ENCODE data around the gene PCBP3. TPM values are rescaled to one million over a fixed set of nuclear protein-coding genes. Genes with fewer than 3 reads are reported as not detected.

Gene PCBP3
- total RNA-seq, 2 experiments from 2014 or later = 3.4 to 3.8 TPM

- Mint-ChIP-seq H3K27me3 (no peaks in the 10 kb centered on the region), H3K9me3 (no peaks in the 10 kb centered on the region), H3K36me3 (ENCODE audit: low read depth) (no peaks in the 10 kb centered on the region), H3K27ac (no peak overlapping the region), H3K4me3 (no peak overlapping the region), H3K4me1 (ENCODE audit: low read depth) (no peaks in the 10 kb centered on the region)
- H3K9me3 ChIP-seq (ENCODE audit: control insufficient read depth in 1 of 2, insufficient read depth in 1 of 2, low read length in 2 of 2) = peaks cover 0 to 4% of the 10 kb centered on the region in 2 experiments
- intact Hi-C loops (cut with DNase I, micrococcal nuclease) = no loop called here
- POLR2A ChIA-PET = no interaction called here
- no peaks in the 10 kb centered on the region for H3K27me3 ChIP-seq (ENCODE audit: control insufficient read depth in 1 of 2, insufficient read depth in 2 of 2, low read length in 2 of 2)
- no peaks in the 10 kb centered on the region for H3K4me1 ChIP-seq (ENCODE audit: insufficient read depth, low read length)
- no peak for TF ChIP-seq CTCF (IDR thresholded peaks at IDR 0.05)
- no peak overlapping the region for H3K27ac ChIP-seq (ENCODE audit: low read depth in 1 of 2, low read length in 2 of 2)
- CTCF ChIA-PET = no interaction called here
- H3K36me3 ChIP-seq (ENCODE audit: insufficient read depth, low read length) = no peaks in the 10 kb centered on the region
- H3K4me3 ChIP-seq (ENCODE audit: low read length) = no peak overlapping the region
- ATAC-seq (ENCODE audit: poor library complexity) = no peak
- DNase-seq = peak in 1 of 14 experiments; percentile 3
Observed at GRCh38 chr21:45803618-45804340, 160.3 kb downstream of the PCBP3 start.

DNA sequence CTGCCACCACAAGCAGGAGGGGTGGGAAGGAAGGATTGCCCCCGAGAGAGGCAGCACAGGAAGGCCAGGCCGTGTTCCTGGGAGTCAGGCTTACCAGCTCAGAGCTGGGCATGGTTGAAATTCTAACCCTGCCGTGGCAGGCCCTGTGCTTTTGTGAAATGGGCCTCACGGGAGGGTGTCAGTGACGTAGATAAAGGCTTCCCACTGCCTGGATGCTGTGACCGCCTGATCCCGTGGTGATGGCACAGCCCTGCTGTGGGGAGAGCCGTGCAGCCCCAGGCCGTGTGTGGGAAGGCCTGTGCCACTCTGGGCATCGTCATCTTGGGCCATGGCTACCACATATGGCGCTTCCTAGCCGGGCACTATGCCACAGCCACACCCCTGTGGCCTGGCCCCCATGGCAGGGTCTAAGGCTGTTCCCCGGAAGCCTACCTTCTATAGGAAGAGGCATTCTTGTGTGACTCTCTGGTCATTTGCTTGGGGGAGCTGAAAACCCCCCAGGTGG is 161.3 kb downstream of the PCBP3 start:
- DNase-seq (peak in 1 of 14 experiments; percentile 6), ATAC-seq (ENCODE audit: poor library complexity) (no peak)
- H3K27ac ChIP-seq (ENCODE audit: low read depth in 1 of 2, low read length in 2 of 2) = no peak overlapping the region
- Mint-ChIP-seq H3K4me3 (no peak overlapping the region), H3K27ac (no peak overlapping the region), H3K4me1 (ENCODE audit: low read depth) (no peaks in the 10 kb centered on the region), H3K36me3 (ENCODE audit: low read depth) (no peaks in the 10 kb centered on the region), H3K9me3 (no peaks in the 10 kb centered on the region), H3K27me3 (no peaks in the 10 kb centered on the region)
- ChIA-PET CTCF (no interaction called here), POLR2A (no interaction called here)
- H3K4me1 ChIP-seq (ENCODE audit: insufficient read depth, low read length) = no peaks in the 10 kb centered on the region
- peaks cover 0 to 4% of the 10 kb centered on the region in 2 experiments for H3K9me3 ChIP-seq (ENCODE audit: control insufficient read depth in 1 of 2, insufficient read depth in 1 of 2, low read length in 2 of 2)
- H3K27me3 ChIP-seq (ENCODE audit: control insufficient read depth in 1 of 2, insufficient read depth in 2 of 2, low read length in 2 of 2) = no peaks in the 10 kb centered on the region
- H3K4me3 ChIP-seq (ENCODE audit: low read length) = no peak overlapping the region
- no peak for TF ChIP-seq CTCF (IDR thresholded peaks at IDR 0.05)
- intact Hi-C loops (cut with DNase I, micrococcal nuclease) = no loop called here
- no peaks in the 10 kb centered on the region for H3K36me3 ChIP-seq (ENCODE audit: insufficient read depth, low read length)

DNA sequence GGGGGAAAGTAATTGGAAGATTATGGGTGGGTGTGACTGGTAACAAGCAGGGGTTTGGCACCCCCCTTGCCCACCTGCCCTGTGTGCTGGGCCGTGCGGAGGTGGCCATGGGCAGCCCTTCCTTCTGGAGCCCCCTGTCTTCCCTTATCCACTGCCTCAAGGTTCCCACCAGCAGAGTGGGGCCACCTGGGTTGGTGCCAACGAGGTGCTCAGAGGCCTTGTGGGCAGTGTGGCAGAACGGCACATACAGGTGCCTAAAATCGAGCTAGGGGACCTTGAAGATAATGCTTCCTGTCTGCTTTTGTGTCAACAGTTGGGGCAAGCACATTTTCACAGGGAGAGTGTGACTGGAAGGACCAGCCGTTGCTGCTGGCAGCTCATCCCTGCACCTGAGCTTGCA is 161.8 kb downstream of the PCBP3 start:
- no peak overlapping the region for H3K4me3 Mint-ChIP-seq
- H3K4me1 Mint-ChIP-seq (ENCODE audit: low read depth) = no peaks in the 10 kb centered on the region
- intact Hi-C loops (cut with DNase I, micrococcal nuclease) = no loop called here
- no peak overlapping the region for H3K27ac Mint-ChIP-seq
- no peaks in the 10 kb centered on the region for H3K27me3 ChIP-seq (ENCODE audit: control insufficient read depth in 1 of 2, insufficient read depth in 2 of 2, low read length in 2 of 2)
- H3K9me3 ChIP-seq (ENCODE audit: control insufficient read depth in 1 of 2, insufficient read depth in 1 of 2, low read length in 2 of 2) = peaks cover 0 to 4% of the 10 kb centered on the region in 2 experiments
- CTCF ChIA-PET = no interaction called here
- DNase-seq (no peak), ATAC-seq (ENCODE audit: poor library complexity) (no peak)
- H3K27me3 Mint-ChIP-seq = no peaks in the 10 kb centered on the region
- H3K4me3 ChIP-seq (ENCODE audit: low read length) = no peak overlapping the region
- POLR2A ChIA-PET = no interaction called here
- no peak overlapping the region for H3K27ac ChIP-seq (ENCODE audit: low read depth in 1 of 2, low read length in 2 of 2)
- no peak for TF ChIP-seq CTCF (IDR thresholded peaks at IDR 0.05)
- H3K36me3 ChIP-seq (ENCODE audit: insufficient read depth, low read length) = no peaks in the 10 kb centered on the region
- H3K36me3 Mint-ChIP-seq (ENCODE audit: low read depth) = no peaks in the 10 kb centered on the region
- no peaks in the 10 kb centered on the region for H3K9me3 Mint-ChIP-seq
- H3K4me1 ChIP-seq (ENCODE audit: insufficient read depth, low read length) = no peaks in the 10 kb centered on the region

Measured in CD4-positive, alpha-beta T cell (primary cell).